ENCODE results near the gene ATG4B. TPM values are rescaled to one million over a fixed set of nuclear protein-coding genes. Genes with fewer than 3 reads are reported as not detected.
"Not testable (repeated sequence)": the region's sequence is repeated elsewhere in the genome, so short reads cannot be mapped to it uniquely, and the experiment has no call there.

Gene ATG4B
- total RNA-seq, 2 donors from 2014 or later = 90.0 to 95.9 TPM

GRCh38 chr2:241655516-241656189, 18.2 kb downstream of the ATG4B start:
- DNase-seq (no peak), ATAC-seq (no peak)
- intact Hi-C loops (cut with DNase I, micrococcal nuclease) = no loop called here

GRCh38 chr2:241656190-241656741, 18.8 kb downstream of the ATG4B start:
- intact Hi-C loops (cut with DNase I, micrococcal nuclease) = no loop called here
- DNase-seq (no peak), ATAC-seq (no peak)

DNA sequence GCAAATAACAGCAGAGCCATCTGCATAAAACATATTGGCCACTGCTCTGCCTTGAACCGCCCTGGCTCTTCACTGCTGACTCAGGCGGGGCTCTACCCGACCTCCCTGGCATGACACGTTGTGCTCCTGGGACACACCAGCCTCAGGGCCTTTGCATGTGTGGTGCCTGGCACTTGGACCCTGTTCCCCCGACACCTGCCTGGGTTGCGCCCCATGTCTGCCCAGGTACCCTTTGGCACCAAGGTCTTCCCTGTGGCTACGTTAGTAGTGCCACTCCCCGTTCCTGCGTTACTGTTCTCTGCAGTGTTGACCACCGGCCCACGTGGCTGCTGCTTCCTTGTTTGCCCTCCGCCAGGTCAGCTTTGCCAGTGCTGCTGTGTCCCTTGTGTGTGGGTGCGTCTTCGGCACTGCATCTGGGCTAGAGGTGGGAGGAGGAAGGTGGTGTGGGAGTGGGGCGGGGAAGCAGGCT, 20.3 kb downstream of the ATG4B start:
- no peak for DNase-seq
- intact Hi-C loops (cut with DNase I, micrococcal nuclease) = no loop called here
- ATAC-seq = no peak

GRCh38 chr2:241658296-241658695, 20.8 kb downstream of the ATG4B start:
- DNase-seq (no peak), ATAC-seq (no peak)
- intact Hi-C loops (cut with DNase I, micrococcal nuclease) = no loop called here

DNA sequence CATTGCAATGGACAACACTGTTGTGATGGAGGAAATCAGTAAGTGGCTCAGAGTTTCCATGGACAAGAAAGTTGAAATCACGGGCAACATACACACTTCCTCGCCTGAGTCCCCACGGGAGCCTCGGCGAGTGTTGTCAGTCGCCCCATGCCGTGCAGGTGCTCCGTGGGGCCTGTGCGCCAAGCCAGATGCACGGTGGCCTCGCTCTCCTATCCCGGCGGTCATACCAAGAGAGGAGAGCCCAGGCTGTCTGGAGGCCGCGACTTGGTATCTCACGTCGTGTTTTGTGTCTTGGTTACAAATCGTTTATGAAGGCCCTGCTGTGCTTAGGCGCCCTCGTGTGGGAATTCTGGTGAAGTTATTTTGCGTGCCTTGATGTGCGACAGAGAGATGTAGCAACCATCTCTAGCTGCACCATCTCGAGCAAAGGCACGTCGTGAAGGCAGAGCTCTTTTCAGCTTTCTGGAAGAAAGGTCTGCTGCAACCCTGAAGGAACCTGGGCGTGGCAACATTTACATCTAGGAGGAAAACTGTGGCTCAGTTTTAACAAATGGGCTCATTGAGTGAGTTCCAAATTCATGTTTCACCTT, 21.8 kb downstream of the ATG4B start:
- intact Hi-C loops (cut with DNase I, micrococcal nuclease) = no loop called here
- peak; percentile 54 to 67 for DNase-seq
- peak; percentile 63 for ATAC-seq

DNA sequence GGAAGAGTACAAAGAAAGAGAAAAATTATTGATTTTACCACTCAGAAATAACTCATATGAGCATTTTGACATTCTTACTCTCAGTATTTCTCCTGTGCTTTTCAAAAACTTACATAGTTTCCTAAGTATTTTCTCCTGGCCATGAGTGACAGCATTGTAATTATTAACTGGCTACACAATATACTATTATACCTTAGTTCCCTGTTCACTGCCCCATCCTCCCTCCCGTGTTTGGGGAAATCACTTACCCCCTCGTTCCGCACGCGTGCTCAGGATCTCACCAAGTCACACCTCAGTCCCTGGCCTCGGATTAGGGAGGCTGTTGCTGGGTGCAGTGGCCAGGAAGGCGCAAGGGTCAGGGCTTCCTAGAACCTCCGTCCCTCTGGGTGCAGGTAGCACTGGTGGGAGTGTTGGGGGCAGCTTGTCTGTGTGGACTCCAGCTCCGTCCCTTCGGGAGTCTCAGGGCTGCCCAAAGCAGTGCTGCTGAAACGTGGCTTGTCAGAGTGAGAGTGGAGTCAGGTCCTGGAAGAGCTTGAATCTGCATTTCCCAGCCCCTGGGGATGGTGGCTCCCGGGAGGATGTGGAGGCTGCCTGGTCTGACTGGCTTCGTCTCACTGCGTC, 23.2 kb downstream of the ATG4B start:
- DNase-seq (no peak), ATAC-seq (no peak)
- intact Hi-C loops (cut with DNase I, micrococcal nuclease) = no loop called here

- intact Hi-C loops (cut with DNase I, micrococcal nuclease) = not testable (repeated sequence)
- ATAC-seq (peak; percentile 58), DNase-seq (peak in 1 of 2 donors; percentile 41)
These were observed 25.2 kb downstream of the ATG4B start for GRCh38 chr2:241662731-241663130.

- DNase-seq (no peak), ATAC-seq (no peak)
- intact Hi-C loops (cut with DNase I, micrococcal nuclease) = no loop called here
These were observed 28.4 kb downstream of the ATG4B start for GRCh38 chr2:241665731-241666440.

DNA sequence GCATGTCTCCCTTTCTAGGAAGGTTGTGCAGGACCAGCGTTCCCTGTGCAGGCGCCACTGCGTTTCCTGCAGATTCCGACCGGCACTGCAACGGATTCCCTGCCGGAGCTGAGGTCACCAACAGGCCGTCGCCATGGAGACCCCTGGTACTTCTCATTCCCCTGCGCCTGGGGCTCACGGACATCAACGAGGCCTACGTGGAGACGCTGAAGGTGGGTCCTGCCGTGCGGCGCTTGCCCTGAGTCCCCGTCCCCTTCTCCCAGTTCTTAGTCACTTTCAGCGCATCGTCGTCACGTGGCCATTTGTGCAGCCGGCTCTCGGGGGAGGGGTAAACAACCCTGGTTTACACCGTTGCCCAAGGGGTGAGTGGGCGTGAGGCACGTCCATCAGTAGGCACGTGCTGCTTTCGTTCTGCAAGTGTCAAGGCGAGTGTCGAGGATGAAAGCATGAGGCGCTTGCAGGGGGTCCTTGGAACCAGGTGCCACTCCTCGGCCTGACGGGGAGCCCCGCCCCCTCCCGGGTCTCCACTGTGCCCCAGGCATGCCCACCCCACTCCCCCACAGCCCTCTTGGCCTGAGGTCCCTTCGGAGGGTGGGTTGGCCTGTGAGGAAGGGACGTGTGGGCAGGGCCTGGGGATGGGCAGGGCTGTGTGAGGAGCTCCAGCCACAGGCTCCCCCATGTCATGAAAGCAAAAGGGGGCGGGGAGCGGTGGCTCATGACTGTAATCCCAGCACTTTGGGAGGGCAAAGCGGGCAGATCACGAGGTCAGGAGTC, 29.3 kb downstream of the ATG4B start:
- no peak for DNase-seq

DNA sequence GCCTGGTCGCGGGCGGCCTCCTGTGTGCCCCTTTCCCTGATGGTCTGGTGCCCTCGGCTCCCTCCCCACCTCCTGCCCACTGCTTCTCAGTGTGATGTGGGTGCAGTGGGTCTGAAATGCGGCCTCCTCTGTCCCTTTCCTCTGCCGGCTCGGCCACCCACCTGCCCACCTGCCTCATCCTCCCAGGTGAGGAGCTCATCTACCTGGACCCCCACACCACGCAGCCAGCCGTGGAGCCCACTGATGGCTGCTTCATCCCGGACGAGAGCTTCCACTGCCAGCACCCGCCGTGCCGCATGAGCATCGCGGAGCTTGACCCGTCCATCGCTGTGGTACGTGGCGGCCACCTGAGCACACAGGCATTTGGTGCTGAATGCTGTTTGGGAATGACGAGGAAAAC, 30.9 kb downstream of the ATG4B start:
- ATAC-seq = no peak
- intact Hi-C loops (cut with DNase I, micrococcal nuclease) = no loop called here
- DNase-seq = no peak

More for the DNA sequence above, 29.3 kb downstream of the ATG4B start:
- intact Hi-C loops (cut with DNase I, micrococcal nuclease) = no loop called here
- ATAC-seq = no peak

GRCh38 chr2:241668839-241669238, 31.3 kb downstream of the ATG4B start:
- intact Hi-C loops (cut with DNase I, micrococcal nuclease) = no loop called here
- no peak for DNase-seq
- ATAC-seq = no peak

DNA sequence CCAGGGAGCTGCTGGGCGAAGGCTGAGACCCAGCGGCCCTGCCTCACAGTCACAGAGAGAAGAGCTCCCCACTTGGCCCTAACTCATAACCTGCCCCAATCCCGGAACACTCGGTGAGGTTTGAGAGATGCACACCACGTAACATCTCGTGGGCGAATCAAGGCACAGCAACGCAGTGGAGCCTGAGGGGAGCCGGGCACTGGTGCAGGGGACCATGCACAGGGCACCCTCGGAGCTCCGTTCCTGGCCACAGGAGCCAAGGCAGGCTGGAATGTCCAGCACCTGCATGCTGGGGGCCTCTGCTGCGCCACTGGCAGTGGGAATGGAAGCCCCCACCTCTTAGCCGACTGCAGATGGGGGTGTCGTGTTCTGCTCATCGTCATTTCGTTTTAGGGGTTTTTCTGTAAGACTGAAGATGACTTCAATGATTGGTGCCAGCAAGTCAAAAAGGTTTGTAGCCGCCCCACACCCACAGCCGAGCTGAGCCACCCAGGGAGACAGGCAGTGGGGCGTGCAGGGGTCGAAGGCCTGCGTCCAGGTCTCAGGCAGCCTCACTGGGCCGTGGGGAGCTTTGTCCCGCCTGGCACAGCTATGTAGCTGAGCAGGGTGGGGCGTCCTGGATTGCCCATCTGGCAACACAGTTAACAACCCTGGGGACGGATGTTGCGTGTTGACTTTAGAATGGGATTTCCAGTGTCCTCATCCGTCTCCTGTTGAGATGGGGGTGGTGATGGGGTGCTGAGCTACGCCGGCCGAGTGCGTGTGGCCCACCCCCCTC, 33.0 kb downstream of the ATG4B start:
- ATAC-seq = peak; percentile 64
- DNase-seq = peak in 1 of 2 donors; percentile 27
- intact Hi-C loops (cut with DNase I, micrococcal nuclease) = no loop called here

- intact Hi-C loops (cut with DNase I, micrococcal nuclease) = no loop called here
- ATAC-seq = no peak
- DNase-seq = no peak
These were observed 34.2 kb downstream of the ATG4B start for GRCh38 chr2:241671457-241672240.

- intact Hi-C loops (cut with DNase I, micrococcal nuclease) = no loop called here
- DNase-seq (no peak), ATAC-seq (no peak)
These were observed 35.0 kb downstream of the ATG4B start for GRCh38 chr2:241672243-241673188.

DNA sequence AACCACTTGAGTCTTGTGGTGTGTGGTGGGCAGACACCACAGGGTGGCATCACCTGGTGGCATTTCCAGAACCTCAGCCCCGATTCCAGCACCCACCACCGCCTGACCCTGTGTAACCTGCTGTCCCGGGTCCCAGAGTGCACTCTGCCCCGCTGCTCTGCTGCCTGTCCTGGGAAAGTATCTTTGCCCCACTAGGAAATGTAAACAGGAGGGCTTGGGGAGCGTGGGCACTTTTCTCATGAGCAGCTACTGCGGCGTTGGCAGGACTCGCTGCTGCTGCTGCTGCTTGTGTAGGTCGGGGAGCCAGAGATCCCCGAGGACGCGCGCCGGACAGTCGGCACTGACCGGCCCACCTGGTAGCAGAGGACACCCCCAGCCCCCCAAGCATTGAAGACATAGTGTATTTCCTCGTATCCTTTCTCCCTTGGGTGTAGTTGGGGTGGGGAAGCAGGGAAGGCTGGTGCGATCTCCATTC, 35.7 kb downstream of the ATG4B start:
- no peak for ATAC-seq
- DNase-seq = no peak
- intact Hi-C loops (cut with DNase I, micrococcal nuclease) = no loop called here

Data from left colon (tissue), 2 donors.